ENCODE data around the gene SPTBN4. TPM values are rescaled to one million over a fixed set of nuclear protein-coding genes. Genes with fewer than 3 reads are reported as not detected.

SPTBN4 gene
- total and polyA plus RNA-seq, 9 donors: 2.2 to 11.6 (median 6.2) TPM

DNA sequence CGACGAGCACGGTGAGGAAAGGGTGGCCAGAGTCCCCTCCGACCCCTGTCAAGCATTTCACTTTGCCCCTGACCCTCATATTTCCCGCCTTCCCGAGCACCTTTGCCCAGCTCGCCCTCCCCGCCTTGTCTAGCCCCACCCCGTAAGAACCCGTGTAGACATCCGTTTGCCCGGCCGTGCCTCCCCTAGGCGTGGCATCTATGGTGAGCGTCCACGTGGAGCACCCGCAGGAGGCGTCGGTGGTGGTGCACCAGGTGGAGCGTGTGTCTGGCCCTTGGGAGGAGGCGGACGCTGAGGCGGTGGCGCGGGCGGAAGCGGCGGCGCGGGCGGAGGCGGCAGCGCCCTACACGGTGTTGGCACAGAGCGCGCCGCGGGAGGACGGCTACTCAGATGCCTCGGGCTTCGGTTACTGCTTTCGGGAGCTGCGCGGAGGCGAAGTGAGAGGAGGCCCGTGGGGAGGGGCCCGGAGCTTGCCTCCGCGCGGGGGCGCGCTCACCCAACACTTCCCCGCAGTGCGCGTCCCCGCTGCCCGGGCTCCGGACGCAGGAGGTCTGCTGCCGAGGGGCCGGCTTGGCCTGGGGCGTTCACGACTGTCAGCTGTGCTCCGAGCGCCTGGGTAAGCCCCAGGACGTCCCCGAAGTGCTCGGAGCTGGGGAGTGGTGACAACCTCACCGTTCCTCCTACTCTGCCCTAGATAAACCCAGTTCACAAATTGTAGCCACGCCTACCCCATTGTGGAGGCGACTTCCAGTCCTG is 138.6 kb downstream of the SPTBN4 start:
- DNase-seq: peak; percentile 73 to 85 (median 78)
- H3K36me3 ChIP-seq: no peaks in the 10 kb centered on the region
- 3 to 15% (median 3%) methylated on average over 49 to 71 of the region's 71 CpGs for WGBS, 3 donors
- TF ChIP-seq POLR2A (IDR thresholded peaks at IDR 0.05): peak; percentile 22
- TF ChIP-seq, protein P1, sequence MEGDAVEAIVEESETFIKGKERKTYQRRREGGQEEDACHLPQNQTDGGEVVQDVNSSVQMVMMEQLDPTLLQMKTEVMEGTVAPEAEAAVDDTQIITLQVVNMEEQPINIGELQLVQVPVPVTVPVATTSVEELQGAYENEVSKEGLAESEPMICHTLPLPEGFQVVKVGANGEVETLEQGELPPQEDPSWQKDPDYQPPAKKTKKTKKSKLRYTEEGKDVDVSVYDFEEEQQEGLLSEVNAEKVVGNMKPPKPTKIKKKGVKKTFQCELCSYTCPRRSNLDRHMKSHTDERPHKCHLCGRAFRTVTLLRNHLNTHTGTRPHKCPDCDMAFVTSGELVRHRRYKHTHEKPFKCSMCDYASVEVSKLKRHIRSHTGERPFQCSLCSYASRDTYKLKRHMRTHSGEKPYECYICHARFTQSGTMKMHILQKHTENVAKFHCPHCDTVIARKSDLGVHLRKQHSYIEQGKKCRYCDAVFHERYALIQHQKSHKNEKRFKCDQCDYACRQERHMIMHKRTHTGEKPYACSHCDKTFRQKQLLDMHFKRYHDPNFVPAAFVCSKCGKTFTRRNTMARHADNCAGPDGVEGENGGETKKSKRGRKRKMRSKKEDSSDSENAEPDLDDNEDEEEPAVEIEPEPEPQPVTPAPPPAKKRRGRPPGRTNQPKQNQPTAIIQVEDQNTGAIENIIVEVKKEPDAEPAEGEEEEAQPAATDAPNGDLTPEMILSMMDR (IDR thresholded peaks at IDR 0.05): no peak
- peaks cover 12% of the 10 kb centered on the region for H3K4me1 ChIP-seq (ENCODE audit: insufficient read depth)
- peak overlapping the region; percentile 34 for H3K4me3 ChIP-seq
- H3K27me3 ChIP-seq: no peaks in the 10 kb centered on the region
- H3K27ac ChIP-seq: peak overlapping the region in 1 of 2 donors; percentile 30
- H3K9me3 ChIP-seq: no peaks in the 10 kb centered on the region
- intact Hi-C loops (cut with DNase I): loop anchor here in 2 of 4 donors (10.0 kb wide), 1 partner anchor 141 kb away; the partner anchor contains the start of genes BLVRB (in 2 of the 2) and SPTBN4 (in 2 of the 2)

DNA sequence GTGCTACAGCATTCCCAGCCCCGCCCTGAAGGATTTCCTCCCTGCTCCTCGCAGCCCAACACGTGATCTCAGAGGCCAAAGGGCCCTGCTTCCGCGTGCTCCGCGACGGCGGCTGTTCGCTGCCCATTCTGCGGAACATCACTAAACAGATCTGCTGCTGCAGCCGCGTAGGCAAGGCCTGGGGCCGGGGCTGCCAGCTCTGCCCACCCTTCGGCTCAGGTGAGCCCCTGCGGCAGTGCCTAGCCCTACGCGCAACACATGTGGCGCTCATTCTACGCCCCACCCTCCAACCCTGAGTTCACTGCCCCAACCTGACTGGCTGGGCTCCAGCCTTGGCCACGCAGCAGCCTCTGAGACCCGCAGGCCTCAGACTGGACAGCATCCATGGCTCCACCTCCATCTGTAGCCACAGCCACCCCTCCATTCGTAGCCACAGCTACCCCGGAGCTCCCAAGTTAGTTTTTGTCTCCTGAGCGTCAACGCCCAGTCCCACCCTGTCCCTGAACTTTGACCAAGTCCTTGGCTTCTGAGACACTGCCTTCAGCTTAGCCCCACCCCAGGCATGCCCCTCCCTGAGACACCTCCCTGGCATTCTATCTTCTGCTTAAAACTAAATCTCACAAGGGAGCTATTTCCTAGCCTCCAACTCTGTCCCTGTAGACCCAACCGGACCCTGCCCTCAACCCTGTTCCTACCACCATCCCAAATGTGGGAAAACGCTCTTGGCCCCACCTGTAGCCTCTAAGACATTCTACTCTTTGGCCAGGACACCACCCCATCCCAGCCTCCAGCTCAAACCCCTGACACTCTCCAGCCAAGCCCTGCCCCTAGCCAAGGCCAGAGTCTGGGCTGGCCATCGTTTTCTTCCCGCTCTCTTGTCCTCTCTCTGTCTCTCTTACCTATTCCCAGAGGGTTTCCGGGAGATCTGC is 140.8 kb downstream of the SPTBN4 start:
- intact Hi-C loops (cut with DNase I): loop anchor here in 2 of 4 donors (10.0 kb wide), 1 partner anchor 143 kb away; the partner anchor contains the start of genes BLVRB (in 2 of the 2) and SPTBN4 (in 2 of the 2)
- Histone ChIP-seq H3K27ac (no peak overlapping the region), H3K4me1 (ENCODE audit: insufficient read depth) (peaks cover 11% of the 10 kb centered on the region), H3K4me3 (no peak overlapping the region), H3K36me3 (no peaks in the 10 kb centered on the region), H3K27me3 (no peaks in the 10 kb centered on the region), H3K9me3 (no peaks in the 10 kb centered on the region)
- 55 to 68% (median 55%) methylated on average over 31 of the region's 31 CpGs for WGBS, 3 donors
- peak in 4 of 5 donors; percentile 50 to 74 (median 62) for DNase-seq
- TF ChIP-seq, protein P1 (IDR thresholded peaks at IDR 0.05): no peak
- TF ChIP-seq POLR2A (IDR thresholded peaks at IDR 0.05): no peak
- no peak for TF ChIP-seq EP300 (IDR thresholded peaks at IDR 0.05)

DNA sequence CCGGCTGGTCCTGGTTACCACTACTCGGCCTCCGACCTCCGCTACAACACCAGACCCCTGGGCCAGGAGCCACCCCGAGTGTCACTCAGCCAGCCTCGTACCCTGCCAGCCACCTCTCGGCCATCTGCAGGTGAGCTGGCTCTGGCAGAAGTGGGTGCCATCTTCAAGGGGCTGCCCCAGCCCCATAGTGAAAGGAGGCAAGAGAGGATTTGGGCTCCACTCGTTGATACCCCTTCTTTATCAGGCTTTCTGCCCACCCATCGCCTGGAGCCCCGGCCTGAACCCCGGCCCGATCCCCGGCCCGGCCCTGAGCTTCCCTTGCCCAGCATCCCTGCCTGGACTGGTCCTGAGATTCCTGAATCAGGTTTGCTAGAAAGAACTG is 141.4 kb downstream of the SPTBN4 start:
- Histone ChIP-seq H3K27me3 (no peaks in the 10 kb centered on the region), H3K36me3 (no peaks in the 10 kb centered on the region), H3K27ac (no peak overlapping the region), H3K9me3 (no peaks in the 10 kb centered on the region), H3K4me3 (no peak overlapping the region), H3K4me1 (ENCODE audit: insufficient read depth) (peaks cover 11% of the 10 kb centered on the region)
- DNase-seq: no peak
- intact Hi-C loops (cut with DNase I): loop anchor here in 2 of 4 donors (10.0 kb wide), 1 partner anchor 143 kb away; the partner anchor contains the start of genes BLVRB (in 2 of the 2) and SPTBN4 (in 2 of the 2)
- TF ChIP-seq, protein P1 (IDR thresholded peaks at IDR 0.05): no peak
- TF ChIP-seq EP300 (IDR thresholded peaks at IDR 0.05) (no peak), POLR2A (IDR thresholded peaks at IDR 0.05) (no peak)
- WGBS, 3 donors: 86 to 91% (median 90%) methylated on average over 14 of the region's 14 CpGs

DNA sequence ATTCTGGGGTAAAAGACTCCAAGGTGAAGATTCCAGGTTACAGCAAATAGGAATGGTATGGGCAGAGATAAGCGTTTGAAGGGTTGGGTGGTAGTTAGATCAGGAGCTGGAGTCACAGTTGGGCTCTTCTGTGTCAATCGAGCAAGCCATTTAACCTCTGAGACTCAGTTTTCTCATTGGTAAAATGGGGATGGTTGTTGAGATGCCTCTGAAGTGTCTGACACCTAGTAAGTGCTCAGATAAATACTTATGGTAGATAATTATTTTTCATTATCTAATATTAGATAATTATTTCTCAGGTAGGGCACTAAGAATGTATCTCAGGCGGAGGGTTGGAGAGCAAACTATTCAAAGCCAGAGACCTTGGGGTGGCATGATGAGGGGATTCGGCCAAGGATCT is 142.2 kb downstream of the SPTBN4 start:
- 72 to 93% (median 80%) methylated on average over 4 of the region's 4 CpGs for WGBS, 3 donors
- intact Hi-C loops (cut with DNase I): loop anchor here in 2 of 4 donors (10.0 kb wide), 1 partner anchor 144 kb away; the partner anchor contains the start of genes BLVRB (in 2 of the 2) and SPTBN4 (in 2 of the 2)
- Histone ChIP-seq H3K27ac (no peak overlapping the region), H3K27me3 (no peaks in the 10 kb centered on the region), H3K9me3 (no peaks in the 10 kb centered on the region), H3K36me3 (no peaks in the 10 kb centered on the region), H3K4me3 (no peak overlapping the region), H3K4me1 (ENCODE audit: insufficient read depth) (peaks cover 11% of the 10 kb centered on the region)
- TF ChIP-seq EP300 (IDR thresholded peaks at IDR 0.05) (no peak), POLR2A (IDR thresholded peaks at IDR 0.05) (no peak)
- TF ChIP-seq, protein P1 (IDR thresholded peaks at IDR 0.05): no peak
- no peak for DNase-seq

Data from ovary (tissue), 9 donors.